Uterus (tissue), 4 donors: Measurements from ENCODE around the gene IGSF11. TPM values are rescaled to one million over a fixed set of nuclear protein-coding genes. Genes with fewer than 3 reads are reported as not detected.

ENCODE experiments used
- DNase-seq, 2 donors: peaks; one replicate each; pipeline ENCODE4 v3.0.0-alpha.2; 2019 to 2020
- H3K27ac ChIP-seq, 2 donors: fragments of 200-600 bp; sonication (generic); 1 replicate in 1 of 2; 2 replicates in 1 of 2; pipeline ENCODE4 v1.5.1; 2016 to 2018
- H3K27me3 ChIP-seq, 2 donors: fragments of 200-600 bp; sonication (generic); one replicate each; pipeline ENCODE4 v1.5.1; 2018 to 2019; ENCODE audit warnings: control low read depth in 1 of 2
- H3K36me3 ChIP-seq, 2 donors: fragments of 200-600 bp; sonication (generic); one replicate each; pipeline ENCODE4 v1.5.1; 2019; ENCODE audit warnings: control low read depth in 1 of 2
- H3K4me1 ChIP-seq, 2 donors: fragments of 200-600 bp; sonication (generic); one replicate each; pipeline ENCODE4 v1.5.1; 2018 to 2019; ENCODE audit warnings: control low read depth in 1 of 2
- H3K4me3 ChIP-seq, 2 donors: fragments of 200-600 bp; sonication (generic); 1 replicate in 1 of 2; 2 replicates in 1 of 2; pipeline ENCODE4 v1.5.1; 2018 to 2019; ENCODE audit warnings: mild to moderate bottlenecking in 1 of 2
- H3K9me3 ChIP-seq, 2 donors: fragments of 200-600 bp; sonication (generic); one replicate each; pipeline ENCODE4 v1.5.1; 2019; ENCODE audit warnings: control low read depth in 1 of 2
- CTCF ChIP-seq, 4 experiments: fragments of 200-600 bp in 2 of 4; fragments of 450-650 bp in 2 of 4; sonication (generic) in 2 of 4; IDR thresholded peaks; one replicate each; pipeline ENCODE4 v1.5.1; 2016 to 2019; ENCODE audit warnings: antibody characterized with exemption in 4 of 4, mild to moderate bottlenecking in 2 of 4, moderate library complexity in 1 of 4
- POLR2A ChIP-seq, 2 donors: fragments of 450-650 bp; IDR thresholded peaks; one replicate each; pipeline ENCODE4 v1.6.1; 2016; ENCODE audit warnings: antibody characterized with exemption in 2 of 2, mild to moderate bottlenecking in 1 of 2, moderate library complexity in 1 of 2
- intact Hi-C: fragments of 100-400 bp; cut with DNase I; formaldehyde crosslinking; loops from one replicate; pipeline ENCODE4 v1.15.1; 2023; ENCODE audit warnings: low total_unique reads
- total RNA-seq, 4 donors: library from RNA; depleted of rRNA in 3 of 4; stranded (reverse); fragments of >200 nt in 3 of 4; gene quantifications; one replicate each; pipeline versions ENCODE4 v1.1.0 to v1.2.4, GENCODE V29; 2014 to 2023
- donor health status: DM: yes; HTN: yes; CAD: no.

The IGSF11 gene
- total RNA-seq, 4 donors from 2014 or later: 1.2 to 4.4 TPM; not detected in 2

GRCh38 chr3:118974356-118975097 lies 60.1 kb downstream of the IGSF11 start:
- H3K27ac ChIP-seq: no peak overlapping the region
- no peaks in the 10 kb centered on the region for H3K36me3 ChIP-seq
- DNase-seq: no peak
- H3K9me3 ChIP-seq: no peaks in the 10 kb centered on the region
- H3K27me3 ChIP-seq: no peaks in the 10 kb centered on the region
- H3K4me3 ChIP-seq: no peak overlapping the region
- intact Hi-C loops: no loop called here
- no peak for TF ChIP-seq POLR2A (IDR thresholded peaks at IDR 0.05)
- no peak for TF ChIP-seq CTCF (IDR thresholded peaks at IDR 0.05)
- no peaks in the 10 kb centered on the region for H3K4me1 ChIP-seq

GRCh38 chr3:118973050-118973449 lies 61.6 kb downstream of the IGSF11 start:
- no peak for DNase-seq
- no peaks in the 10 kb centered on the region for H3K27me3 ChIP-seq
- H3K4me1 ChIP-seq: no peaks in the 10 kb centered on the region
- H3K4me3 ChIP-seq: no peak overlapping the region
- no peak overlapping the region for H3K27ac ChIP-seq
- intact Hi-C loops: no loop called here
- H3K36me3 ChIP-seq: no peaks in the 10 kb centered on the region
- TF ChIP-seq CTCF (IDR thresholded peaks at IDR 0.05): no peak
- no peak for TF ChIP-seq POLR2A (IDR thresholded peaks at IDR 0.05)
- H3K9me3 ChIP-seq: no peaks in the 10 kb centered on the region

- Histone ChIP-seq H3K36me3 (no peaks in the 10 kb centered on the region), H3K9me3 (no peaks in the 10 kb centered on the region), H3K4me3 (no peak overlapping the region), H3K4me1 (no peaks in the 10 kb centered on the region), H3K27me3 (no peaks in the 10 kb centered on the region), H3K27ac (no peak overlapping the region)
- intact Hi-C loops: no loop called here
- TF ChIP-seq POLR2A (IDR thresholded peaks at IDR 0.05) (no peak), CTCF (IDR thresholded peaks at IDR 0.05) (no peak)
- DNase-seq: no peak
Observed at GRCh38 chr3:118970819-118971218, 63.8 kb downstream of the IGSF11 start.

GRCh38 chr3:118968640-118969039 lies 66.0 kb downstream of the IGSF11 start:
- no peak overlapping the region for H3K27ac ChIP-seq
- no peaks in the 10 kb centered on the region for H3K27me3 ChIP-seq
- TF ChIP-seq CTCF (IDR thresholded peaks at IDR 0.05) (no peak), POLR2A (IDR thresholded peaks at IDR 0.05) (no peak)
- H3K36me3 ChIP-seq: no peaks in the 10 kb centered on the region
- intact Hi-C loops: no loop called here
- H3K4me3 ChIP-seq: no peak overlapping the region
- DNase-seq: no peak
- H3K4me1 ChIP-seq: no peaks in the 10 kb centered on the region
- no peaks in the 10 kb centered on the region for H3K9me3 ChIP-seq

GRCh38 chr3:118968111-118968510 lies 66.5 kb downstream of the IGSF11 start:
- no peak for DNase-seq
- intact Hi-C loops: no loop called here
- no peaks in the 10 kb centered on the region for H3K36me3 ChIP-seq
- H3K27me3 ChIP-seq: no peaks in the 10 kb centered on the region
- TF ChIP-seq CTCF (IDR thresholded peaks at IDR 0.05) (no peak), POLR2A (IDR thresholded peaks at IDR 0.05) (no peak)
- no peaks in the 10 kb centered on the region for H3K9me3 ChIP-seq
- no peak overlapping the region for H3K27ac ChIP-seq
- no peak overlapping the region for H3K4me3 ChIP-seq
- H3K4me1 ChIP-seq: no peaks in the 10 kb centered on the region
